ENCODE measurements around the gene SLC38A2.

SLC38A2 gene

GRCh38 chr12:46372544-46373300, at the start of gene SLC38A2 (continued):
- TF ChIP-seq ZNF558 (tag by site-specific recombination; IDR thresholded peaks at IDR 0.05) (no peak), ZSCAN18 (tag by site-specific recombination; IDR thresholded peaks at IDR 0.05) (no peak), ZNF704 (tag by site-specific recombination; IDR thresholded peaks at IDR 0.05) (no peak), ZNF248 (tag by site-specific recombination; IDR thresholded peaks at IDR 0.05) (no peak), ZNF274 (IDR thresholded peaks at IDR 0.05; ENCODE audit: low read length) (no peak), ZNF274 (tag by site-specific recombination; IDR thresholded peaks at IDR 0.05; ENCODE audit: borderline replicate concordance) (no peak), ZNF701 (tag by site-specific recombination; IDR thresholded peaks at IDR 0.05) (no peak), ZNF555 (tag by site-specific recombination; conservative IDR thresholded peaks at IDR 0.05) (no peak), ZSCAN23 (tag by site-specific recombination; IDR thresholded peaks at IDR 0.05) (peak; percentile 75; the same call in 1 of the 2 replicates), SP7 (tag by site-specific recombination; IDR thresholded peaks at IDR 0.05) (peak; percentile 49), AEBP2 (tag by site-specific recombination; IDR thresholded peaks at IDR 0.05; ENCODE audit: borderline replicate concordance) (no peak), ZNF16 (tag by site-specific recombination; IDR thresholded peaks at IDR 0.05; ENCODE audit: low read depth) (no peak), ZNF416 (tag by site-specific recombination; IDR thresholded peaks at IDR 0.05) (no peak), ZNF692 (tag by site-specific recombination; IDR thresholded peaks at IDR 0.05) (peak; percentile 52; the same call in 1 of the 2 replicates), EGR2 (tag by site-specific recombination; IDR thresholded peaks at IDR 0.05; ENCODE audit: low read depth) (no peak; the same call in 1 of the 2 replicates), ZNF426 (tag by site-specific recombination; IDR thresholded peaks at IDR 0.05) (no peak), ZNF362 (tag by site-specific recombination; IDR thresholded peaks at IDR 0.05) (no peak), ZNF311 (tag by site-specific recombination; IDR thresholded peaks at IDR 0.05; ENCODE audit: borderline replicate concordance) (no peak), ZFP37 (tag by site-specific recombination; IDR thresholded peaks at IDR 0.05) (peak; percentile 74; the same call in 1 of the 2 replicates)
- TF ChIP-seq, protein P1, sequence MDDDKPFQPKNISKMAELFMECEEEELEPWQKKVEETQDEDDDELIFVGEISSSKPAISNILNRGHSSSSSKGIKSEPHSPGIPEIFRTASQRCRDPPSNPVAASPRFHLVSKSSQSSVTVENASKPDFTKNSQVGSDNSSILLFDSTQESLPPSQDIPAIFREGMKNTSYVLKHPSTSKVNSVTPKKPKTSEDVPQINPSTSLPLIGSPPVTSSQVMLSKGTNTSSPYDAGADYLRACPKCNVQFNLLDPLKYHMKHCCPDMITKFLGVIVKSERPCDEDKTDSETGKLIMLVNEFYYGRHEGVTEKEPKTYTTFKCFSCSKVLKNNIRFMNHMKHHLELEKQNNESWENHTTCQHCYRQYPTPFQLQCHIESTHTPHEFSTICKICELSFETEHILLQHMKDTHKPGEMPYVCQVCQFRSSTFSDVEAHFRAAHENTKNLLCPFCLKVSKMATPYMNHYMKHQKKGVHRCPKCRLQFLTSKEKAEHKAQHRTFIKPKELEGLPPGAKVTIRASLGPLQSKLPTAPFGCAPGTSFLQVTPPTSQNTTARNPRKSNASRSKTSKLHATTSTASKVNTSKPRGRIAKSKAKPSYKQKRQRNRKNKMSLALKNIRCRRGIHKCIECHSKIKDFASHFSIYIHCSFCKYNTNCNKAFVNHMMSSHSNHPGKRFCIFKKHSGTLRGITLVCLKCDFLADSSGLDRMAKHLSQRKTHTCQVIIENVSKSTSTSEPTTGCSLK (tag by site-specific recombination; IDR thresholded peaks at IDR 0.05) = no peak
- TF ChIP-seq, protein P2, sequence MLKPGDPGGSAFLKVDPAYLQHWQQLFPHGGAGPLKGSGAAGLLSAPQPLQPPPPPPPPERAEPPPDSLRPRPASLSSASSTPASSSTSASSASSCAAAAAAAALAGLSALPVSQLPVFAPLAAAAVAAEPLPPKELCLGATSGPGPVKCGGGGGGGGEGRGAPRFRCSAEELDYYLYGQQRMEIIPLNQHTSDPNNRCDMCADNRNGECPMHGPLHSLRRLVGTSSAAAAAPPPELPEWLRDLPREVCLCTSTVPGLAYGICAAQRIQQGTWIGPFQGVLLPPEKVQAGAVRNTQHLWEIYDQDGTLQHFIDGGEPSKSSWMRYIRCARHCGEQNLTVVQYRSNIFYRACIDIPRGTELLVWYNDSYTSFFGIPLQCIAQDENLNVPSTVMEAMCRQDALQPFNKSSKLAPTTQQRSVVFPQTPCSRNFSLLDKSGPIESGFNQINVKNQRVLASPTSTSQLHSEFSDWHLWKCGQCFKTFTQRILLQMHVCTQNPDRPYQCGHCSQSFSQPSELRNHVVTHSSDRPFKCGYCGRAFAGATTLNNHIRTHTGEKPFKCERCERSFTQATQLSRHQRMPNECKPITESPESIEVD (tag by site-specific recombination; IDR thresholded peaks at IDR 0.05) = no peak
